GM12872 (cell line): Measurements from ENCODE around the gene WDR62.

Experiments
- TF ChIP-seq, protein P1 (sequence below): IDR thresholded peaks from 3 replicates; pipeline ENCODE4 v1.5.1; 2011; ENCODE audit warnings: low read depth, mild to moderate bottlenecking, low read length, moderate library complexity; ENCODE audit not compliant: insufficient read depth

Gene WDR62

DNA sequence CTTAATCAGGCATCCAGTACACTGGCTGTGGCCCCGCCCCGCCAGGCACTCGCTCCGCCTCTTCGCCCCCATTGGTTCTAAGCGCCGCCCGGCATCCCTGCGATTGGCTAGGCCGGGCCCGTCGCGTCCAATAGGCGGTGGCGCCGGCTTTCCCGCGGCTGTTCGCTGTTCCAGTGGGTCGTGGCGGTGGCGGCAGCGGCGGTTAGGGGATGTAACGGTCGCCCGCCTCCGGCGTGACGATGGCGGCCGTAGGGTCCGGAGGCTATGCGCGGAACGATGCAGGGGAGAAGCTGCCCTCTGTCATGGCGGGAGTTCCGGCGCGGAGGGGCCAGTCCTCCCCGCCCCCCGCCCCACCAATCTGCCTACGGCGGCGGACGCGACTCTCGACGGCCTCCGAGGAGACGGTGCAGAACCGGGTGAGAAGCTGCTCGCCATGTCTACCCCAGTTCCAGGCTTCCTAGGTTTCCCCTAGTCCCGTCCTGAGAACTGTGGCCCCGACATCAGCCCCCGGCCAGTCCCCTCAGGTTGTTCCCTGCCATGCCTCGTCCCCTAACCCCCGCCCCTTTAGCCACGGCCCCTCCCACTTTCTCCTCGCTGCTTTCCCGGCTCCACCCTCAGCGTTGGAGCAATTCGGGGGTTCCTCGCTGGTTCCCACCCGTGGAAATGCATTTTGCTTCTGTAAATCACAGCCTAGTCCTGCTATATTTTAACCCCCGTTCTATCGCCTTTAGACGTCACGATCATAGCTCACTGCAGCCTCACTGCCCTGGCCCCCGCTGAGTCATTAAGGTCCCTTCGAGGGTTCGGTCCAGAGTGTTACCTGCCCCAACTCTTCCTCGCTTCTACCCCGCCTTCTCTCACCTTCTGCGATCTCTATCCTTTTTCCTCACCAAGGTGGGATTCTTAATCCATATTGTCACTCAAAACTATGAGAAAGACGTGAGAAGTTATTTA lies at the start of gene WDR62:
Gene WDR62, plus strand, starts transcription at position 165 of the 954 bp plus-strand sequence. Its CDS starts 75 bp downstream, at position 240.
- TF ChIP-seq, protein P1, sequence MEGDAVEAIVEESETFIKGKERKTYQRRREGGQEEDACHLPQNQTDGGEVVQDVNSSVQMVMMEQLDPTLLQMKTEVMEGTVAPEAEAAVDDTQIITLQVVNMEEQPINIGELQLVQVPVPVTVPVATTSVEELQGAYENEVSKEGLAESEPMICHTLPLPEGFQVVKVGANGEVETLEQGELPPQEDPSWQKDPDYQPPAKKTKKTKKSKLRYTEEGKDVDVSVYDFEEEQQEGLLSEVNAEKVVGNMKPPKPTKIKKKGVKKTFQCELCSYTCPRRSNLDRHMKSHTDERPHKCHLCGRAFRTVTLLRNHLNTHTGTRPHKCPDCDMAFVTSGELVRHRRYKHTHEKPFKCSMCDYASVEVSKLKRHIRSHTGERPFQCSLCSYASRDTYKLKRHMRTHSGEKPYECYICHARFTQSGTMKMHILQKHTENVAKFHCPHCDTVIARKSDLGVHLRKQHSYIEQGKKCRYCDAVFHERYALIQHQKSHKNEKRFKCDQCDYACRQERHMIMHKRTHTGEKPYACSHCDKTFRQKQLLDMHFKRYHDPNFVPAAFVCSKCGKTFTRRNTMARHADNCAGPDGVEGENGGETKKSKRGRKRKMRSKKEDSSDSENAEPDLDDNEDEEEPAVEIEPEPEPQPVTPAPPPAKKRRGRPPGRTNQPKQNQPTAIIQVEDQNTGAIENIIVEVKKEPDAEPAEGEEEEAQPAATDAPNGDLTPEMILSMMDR: no peak

DNA sequence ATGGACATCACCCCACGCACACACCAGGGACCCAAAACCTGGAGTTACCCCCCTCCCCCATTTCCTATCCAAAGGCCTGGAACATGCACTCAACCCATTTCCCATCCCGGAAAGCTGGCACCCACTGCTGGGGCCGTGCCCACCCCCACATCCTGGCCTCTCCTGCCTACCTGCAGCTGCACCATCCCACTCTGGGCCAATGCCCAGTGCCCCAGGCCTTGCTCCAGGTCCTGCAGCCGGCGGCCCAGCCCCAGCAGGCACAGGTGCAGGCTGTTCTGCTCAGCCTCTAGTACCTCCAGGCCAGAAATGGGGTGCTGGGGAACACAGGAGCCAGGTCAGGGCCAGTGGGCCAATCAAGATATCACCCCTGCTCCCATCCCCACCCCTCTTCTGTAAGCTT lies 47.7 kb upstream of the WDR62 start:
- TF ChIP-seq, protein P1: no peak

DNA sequence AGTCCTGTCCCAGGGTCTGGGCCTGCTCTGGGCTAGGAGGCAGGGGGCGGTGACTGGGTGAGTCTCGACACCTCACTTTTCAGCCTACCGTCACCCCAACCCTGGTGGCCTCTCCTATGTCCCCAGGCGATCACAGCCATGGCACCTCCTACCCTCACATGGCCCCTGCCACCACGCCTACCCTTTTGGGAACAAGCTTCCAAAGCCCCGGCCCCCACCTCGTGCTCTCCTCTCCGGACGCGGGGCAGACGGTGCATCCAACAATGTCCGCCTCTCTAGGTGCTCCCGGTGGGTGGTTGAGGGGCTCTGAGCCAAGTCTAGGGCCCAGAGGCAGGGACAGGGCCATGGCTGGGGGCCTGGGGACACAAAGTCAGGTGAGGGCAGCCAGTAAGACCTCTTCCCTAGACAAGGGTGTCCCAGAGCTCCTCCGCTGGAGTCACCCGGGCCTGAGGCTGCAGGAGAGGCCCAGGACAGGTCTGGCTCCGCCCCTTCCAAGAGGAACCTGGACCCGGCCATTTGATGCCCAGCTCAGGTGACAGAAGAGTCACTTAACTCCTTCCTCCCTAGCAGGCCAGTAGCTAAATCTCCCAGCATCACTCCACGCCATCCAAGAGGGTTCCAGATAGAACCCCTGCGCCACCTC lies 46.2 kb upstream of the WDR62 start, which contains the start of gene SYNE4:
Gene SYNE4, minus strand, starts transcription at position 478 of the 643 bp plus-strand sequence. Its CDS starts 132 bp downstream, at position 346.
- TF ChIP-seq, protein P1: no peak

DNA sequence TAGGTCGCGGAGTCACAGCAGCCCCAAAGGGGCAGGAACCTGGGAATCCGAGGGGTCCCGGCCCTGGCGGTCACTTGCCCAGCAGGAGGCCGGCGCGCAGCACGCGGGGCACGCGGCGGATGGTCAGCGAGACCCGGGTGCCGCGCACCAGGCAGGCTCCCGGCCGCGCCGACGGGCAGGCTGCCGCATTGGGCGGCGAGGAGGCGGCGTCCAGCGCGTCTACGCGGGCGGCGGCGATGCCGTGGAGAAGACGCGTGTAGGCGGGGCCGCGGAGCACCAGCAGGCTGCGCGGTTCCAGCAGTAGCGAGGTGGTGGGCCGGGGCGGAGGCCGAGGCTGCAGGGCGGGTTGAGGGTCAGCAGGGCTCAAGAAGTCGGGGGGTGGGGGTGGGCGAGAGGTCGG lies 45.5 kb upstream of the WDR62 start:
- TF ChIP-seq, protein P1: no peak

DNA sequence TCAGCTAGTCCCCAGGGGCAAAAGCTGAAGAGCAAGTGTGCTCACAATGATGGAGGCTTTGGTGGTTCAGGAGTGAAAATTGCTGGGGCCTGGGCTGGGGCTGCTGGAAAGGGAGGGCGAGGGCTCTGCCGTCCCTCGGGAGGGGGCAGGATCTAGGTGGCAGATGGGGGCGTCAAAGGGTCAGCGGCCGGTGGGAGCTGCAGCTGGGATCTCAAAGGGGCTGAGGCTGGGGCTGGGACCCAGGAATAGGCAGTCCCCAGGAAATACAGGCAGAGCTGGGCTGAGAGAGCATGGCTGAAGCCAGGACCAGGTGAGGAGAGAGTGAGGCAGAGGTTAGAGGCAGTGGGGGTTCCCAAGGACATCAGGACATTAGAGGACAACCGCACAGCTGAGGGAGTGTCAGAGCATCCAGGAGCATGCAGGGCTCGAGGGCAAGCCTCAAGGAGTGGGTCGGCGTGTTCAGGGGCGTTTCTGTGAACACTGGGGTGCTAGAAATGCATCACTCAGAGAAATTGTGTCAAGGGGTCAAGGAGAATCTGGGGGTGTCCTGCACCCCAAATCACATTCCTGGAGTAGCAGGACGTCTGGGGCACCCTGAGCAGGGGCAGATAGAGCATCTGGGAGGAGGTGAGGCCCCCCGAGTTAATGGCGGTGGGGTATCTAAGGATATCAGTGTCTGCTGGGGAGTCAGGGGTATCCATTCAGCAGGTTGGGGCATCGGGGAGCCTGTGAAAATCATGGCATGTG lies 44.9 kb upstream of the WDR62 start:
- TF ChIP-seq, protein P1: no peak

DNA sequence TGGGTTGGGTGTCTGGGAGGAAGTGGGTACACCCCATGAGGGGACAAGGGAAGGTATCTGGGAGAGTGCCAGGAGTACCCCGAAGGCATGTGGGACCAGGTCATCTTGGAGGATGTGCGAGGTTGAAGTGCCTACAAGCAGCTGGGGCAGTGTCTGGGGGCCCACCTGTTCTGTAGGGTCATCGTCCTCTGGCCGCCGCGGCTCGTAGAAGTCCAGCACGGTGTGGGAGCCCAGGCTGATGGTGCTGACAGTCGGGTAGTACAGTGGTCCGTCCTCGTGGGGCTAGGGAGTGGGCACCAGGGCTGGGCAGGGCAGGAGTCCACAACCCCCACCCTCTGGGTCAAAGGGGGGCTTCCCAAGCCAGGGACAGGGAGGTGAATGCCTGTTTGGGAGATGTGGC lies 44.3 kb upstream of the WDR62 start:
- TF ChIP-seq, protein P1: no peak
